ENCODE results near the gene UNCX.

GRCh38 chr7:1271656-1272055 lies 39.0 kb downstream of the UNCX start:
- TF ChIP-seq EP300 (IDR thresholded peaks at IDR 0.05) (no peak), CTCF (IDR thresholded peaks at IDR 0.05) (no peak), POLR2A (IDR thresholded peaks at IDR 0.05; ENCODE audit: low read depth) (no peak)
